ENCODE data around the gene SLC38A1.

DNA sequence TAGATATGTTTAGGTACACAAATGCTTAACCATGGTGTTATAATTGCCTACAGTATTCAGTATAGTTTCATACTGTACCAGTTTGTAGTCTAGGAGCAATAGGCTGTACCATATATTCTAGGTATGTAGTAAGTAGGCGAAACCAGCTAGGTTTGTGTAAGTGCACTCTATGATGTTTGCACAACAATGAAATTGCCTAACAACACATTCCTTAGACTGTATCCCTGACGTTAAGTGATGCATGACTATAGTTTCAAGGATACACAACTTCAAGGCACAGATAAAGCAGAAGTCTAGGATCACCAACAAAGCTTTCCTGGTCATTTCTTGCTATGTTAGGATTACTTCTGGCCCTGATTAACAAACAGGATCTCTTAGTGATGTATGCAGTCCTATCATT, 135.1 kb downstream of the SLC38A1 start:
- TF ChIP-seq, protein P1, sequence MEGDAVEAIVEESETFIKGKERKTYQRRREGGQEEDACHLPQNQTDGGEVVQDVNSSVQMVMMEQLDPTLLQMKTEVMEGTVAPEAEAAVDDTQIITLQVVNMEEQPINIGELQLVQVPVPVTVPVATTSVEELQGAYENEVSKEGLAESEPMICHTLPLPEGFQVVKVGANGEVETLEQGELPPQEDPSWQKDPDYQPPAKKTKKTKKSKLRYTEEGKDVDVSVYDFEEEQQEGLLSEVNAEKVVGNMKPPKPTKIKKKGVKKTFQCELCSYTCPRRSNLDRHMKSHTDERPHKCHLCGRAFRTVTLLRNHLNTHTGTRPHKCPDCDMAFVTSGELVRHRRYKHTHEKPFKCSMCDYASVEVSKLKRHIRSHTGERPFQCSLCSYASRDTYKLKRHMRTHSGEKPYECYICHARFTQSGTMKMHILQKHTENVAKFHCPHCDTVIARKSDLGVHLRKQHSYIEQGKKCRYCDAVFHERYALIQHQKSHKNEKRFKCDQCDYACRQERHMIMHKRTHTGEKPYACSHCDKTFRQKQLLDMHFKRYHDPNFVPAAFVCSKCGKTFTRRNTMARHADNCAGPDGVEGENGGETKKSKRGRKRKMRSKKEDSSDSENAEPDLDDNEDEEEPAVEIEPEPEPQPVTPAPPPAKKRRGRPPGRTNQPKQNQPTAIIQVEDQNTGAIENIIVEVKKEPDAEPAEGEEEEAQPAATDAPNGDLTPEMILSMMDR (IDR thresholded peaks at IDR 0.05): no peak
- no peak for TF ChIP-seq POLR2A (IDR thresholded peaks at IDR 0.05)
- TF ChIP-seq POLR2AphosphoS5 (IDR thresholded peaks at IDR 0.05): no peak
